Adrenal gland (tissue), 5 donors: ENCODE data around the gene AKR1C8.

Experiments
- POLR2A ChIP-seq, 2 donors: fragments of 450-650 bp; IDR thresholded peaks; one replicate each; pipeline ENCODE4 v1.6.1; 2017; ENCODE audit warnings: antibody characterized with exemption in 2 of 2, mild to moderate bottlenecking in 2 of 2, moderate library complexity in 1 of 2
- TF ChIP-seq, protein P1 (sequence below), 6 experiments: fragments of 450-650 bp in 4 of 6; fragments of 200-600 bp in 2 of 6; sonication (generic) in 1 of 6; IDR thresholded peaks; 1 replicate in 5 of 6; 2 replicates in 1 of 6; pipeline versions ENCODE4 v1.5.1 to v1.8.0; 2016 to 2021; ENCODE audit warnings: antibody characterized with exemption in 6 of 6, mild to moderate bottlenecking in 2 of 6, moderate library complexity in 1 of 6
- donor health status: DM: no; HTN: no; CAD: no.

DNA sequence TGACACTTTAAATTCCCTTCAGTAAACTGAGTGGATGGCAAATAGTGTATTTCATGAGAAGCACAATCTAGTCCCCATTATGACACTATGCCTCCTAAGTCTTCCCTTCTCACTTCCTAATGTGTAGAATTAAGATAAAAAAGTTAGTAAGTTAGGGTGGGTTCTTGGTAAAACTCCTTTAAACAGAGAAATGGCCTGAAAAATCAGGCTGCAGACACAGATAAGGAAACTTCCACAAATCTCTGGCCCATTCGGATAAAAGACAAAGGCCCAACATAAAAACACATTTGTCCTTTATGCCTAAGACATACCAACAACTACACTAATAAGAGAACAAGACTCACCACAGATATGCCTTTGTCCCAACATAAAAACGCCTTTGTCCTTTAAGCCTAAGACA, 21.5 kb downstream of the AKR1C8 start:
- no peak for TF ChIP-seq POLR2A (IDR thresholded peaks at IDR 0.05)
- TF ChIP-seq, protein P1, sequence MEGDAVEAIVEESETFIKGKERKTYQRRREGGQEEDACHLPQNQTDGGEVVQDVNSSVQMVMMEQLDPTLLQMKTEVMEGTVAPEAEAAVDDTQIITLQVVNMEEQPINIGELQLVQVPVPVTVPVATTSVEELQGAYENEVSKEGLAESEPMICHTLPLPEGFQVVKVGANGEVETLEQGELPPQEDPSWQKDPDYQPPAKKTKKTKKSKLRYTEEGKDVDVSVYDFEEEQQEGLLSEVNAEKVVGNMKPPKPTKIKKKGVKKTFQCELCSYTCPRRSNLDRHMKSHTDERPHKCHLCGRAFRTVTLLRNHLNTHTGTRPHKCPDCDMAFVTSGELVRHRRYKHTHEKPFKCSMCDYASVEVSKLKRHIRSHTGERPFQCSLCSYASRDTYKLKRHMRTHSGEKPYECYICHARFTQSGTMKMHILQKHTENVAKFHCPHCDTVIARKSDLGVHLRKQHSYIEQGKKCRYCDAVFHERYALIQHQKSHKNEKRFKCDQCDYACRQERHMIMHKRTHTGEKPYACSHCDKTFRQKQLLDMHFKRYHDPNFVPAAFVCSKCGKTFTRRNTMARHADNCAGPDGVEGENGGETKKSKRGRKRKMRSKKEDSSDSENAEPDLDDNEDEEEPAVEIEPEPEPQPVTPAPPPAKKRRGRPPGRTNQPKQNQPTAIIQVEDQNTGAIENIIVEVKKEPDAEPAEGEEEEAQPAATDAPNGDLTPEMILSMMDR (IDR thresholded peaks at IDR 0.05), result no peak
